ENCODE measurements around the gene RBKS. TPM values are rescaled to one million over a fixed set of nuclear protein-coding genes. Genes with fewer than 3 reads are reported as not detected.

Gene RBKS
- total RNA-seq, 1 donor from 2014 or later = 1.2 TPM

DNA sequence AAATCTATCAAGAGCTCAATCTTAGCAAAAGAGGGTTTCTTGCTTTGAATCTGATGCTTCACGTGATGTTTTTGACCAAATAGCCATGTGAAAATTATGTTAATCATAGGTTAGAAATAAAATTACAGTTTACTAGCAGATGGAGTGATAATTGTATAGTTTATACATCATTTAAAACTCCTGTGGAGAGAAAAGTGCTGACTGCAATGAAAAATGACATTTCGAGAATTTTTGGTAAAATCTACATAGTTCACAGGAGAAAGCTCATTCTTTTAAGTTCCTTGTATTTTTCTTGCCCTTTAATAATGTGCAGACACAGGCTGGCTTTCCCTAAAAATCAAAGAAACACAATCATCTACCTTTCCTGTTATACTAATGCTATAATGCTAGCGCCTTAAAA lies 33.2 kb downstream of the RBKS start:
- Mint-ChIP-seq H3K9me3 (ENCODE audit: unreplicated experiment) (peaks cover 2% of the 10 kb centered on the region), H3K27me3 (ENCODE audit: unreplicated experiment) (peaks cover 7% of the 10 kb centered on the region), H3K36me3 (ENCODE audit: unreplicated experiment) (peaks cover 10% of the 10 kb centered on the region), H3K4me3 (ENCODE audit: unreplicated experiment) (no peak overlapping the region), H3K27ac (ENCODE audit: unreplicated experiment) (no peak overlapping the region), H3K4me1 (ENCODE audit: low read depth, unreplicated experiment) (no peaks in the 10 kb centered on the region)
- TF ChIP-seq, protein P1, sequence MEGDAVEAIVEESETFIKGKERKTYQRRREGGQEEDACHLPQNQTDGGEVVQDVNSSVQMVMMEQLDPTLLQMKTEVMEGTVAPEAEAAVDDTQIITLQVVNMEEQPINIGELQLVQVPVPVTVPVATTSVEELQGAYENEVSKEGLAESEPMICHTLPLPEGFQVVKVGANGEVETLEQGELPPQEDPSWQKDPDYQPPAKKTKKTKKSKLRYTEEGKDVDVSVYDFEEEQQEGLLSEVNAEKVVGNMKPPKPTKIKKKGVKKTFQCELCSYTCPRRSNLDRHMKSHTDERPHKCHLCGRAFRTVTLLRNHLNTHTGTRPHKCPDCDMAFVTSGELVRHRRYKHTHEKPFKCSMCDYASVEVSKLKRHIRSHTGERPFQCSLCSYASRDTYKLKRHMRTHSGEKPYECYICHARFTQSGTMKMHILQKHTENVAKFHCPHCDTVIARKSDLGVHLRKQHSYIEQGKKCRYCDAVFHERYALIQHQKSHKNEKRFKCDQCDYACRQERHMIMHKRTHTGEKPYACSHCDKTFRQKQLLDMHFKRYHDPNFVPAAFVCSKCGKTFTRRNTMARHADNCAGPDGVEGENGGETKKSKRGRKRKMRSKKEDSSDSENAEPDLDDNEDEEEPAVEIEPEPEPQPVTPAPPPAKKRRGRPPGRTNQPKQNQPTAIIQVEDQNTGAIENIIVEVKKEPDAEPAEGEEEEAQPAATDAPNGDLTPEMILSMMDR (IDR thresholded peaks at IDR 0.05; ENCODE audit: partially characterized antibody, unreplicated experiment) = no peak
- DNase-seq = no peak

GRCh38 chr2:27856386-27856785 lies 33.8 kb downstream of the RBKS start:
- no peak for DNase-seq
- peaks cover 2% of the 10 kb centered on the region for H3K9me3 Mint-ChIP-seq (ENCODE audit: unreplicated experiment)
- no peak overlapping the region for H3K4me3 Mint-ChIP-seq (ENCODE audit: unreplicated experiment)
- peaks cover 10% of the 10 kb centered on the region for H3K36me3 Mint-ChIP-seq (ENCODE audit: unreplicated experiment)
- peaks cover 7% of the 10 kb centered on the region for H3K27me3 Mint-ChIP-seq (ENCODE audit: unreplicated experiment)
- TF ChIP-seq, protein P1 (IDR thresholded peaks at IDR 0.05; ENCODE audit: partially characterized antibody, unreplicated experiment) = no peak
- H3K27ac Mint-ChIP-seq (ENCODE audit: unreplicated experiment) = no peak overlapping the region
- H3K4me1 Mint-ChIP-seq (ENCODE audit: low read depth, unreplicated experiment) = no peaks in the 10 kb centered on the region

GRCh38 chr2:27855476-27855875 lies 34.7 kb downstream of the RBKS start:
- Mint-ChIP-seq H3K27me3 (ENCODE audit: unreplicated experiment) (peaks cover 4% of the 10 kb centered on the region), H3K27ac (ENCODE audit: unreplicated experiment) (no peak overlapping the region), H3K9me3 (ENCODE audit: unreplicated experiment) (peaks cover 2% of the 10 kb centered on the region), H3K4me3 (ENCODE audit: unreplicated experiment) (no peak overlapping the region), H3K36me3 (ENCODE audit: unreplicated experiment) (peaks cover 10% of the 10 kb centered on the region), H3K4me1 (ENCODE audit: low read depth, unreplicated experiment) (no peaks in the 10 kb centered on the region)
- TF ChIP-seq, protein P1 (IDR thresholded peaks at IDR 0.05; ENCODE audit: partially characterized antibody, unreplicated experiment) = no peak
- no peak for DNase-seq

DNA sequence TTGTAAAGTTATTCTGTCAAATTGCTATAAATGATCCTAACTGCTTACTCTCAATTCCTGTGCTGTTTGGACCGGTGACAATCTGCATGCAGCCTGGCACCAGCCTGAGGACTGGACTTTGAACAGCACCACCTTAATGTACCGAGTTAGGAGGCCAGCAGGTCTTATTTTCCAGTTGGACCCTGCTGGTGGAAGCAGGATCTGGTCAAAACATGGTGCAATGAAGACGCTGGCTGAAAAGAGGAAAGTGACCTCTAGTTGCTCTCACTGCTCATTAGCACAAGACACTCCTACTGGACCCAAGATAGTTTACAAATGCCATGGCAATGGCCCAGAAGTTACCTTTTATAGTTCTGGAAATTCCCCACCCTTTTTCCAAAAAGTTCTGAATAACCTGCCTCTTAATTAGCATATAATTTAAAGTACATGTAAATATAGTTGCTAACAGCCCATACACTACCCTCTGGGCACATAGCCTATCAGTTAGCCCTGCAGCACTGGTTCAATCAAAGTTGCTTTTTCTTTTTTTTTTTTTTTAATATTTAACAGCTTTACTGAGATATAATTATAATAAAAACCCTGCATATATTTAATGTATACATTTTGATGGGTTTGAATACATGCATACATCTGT lies 35.8 kb downstream of the RBKS start:
- H3K27me3 Mint-ChIP-seq (ENCODE audit: unreplicated experiment) = peaks cover 4% of the 10 kb centered on the region
- H3K36me3 Mint-ChIP-seq (ENCODE audit: unreplicated experiment) = peaks cover 10% of the 10 kb centered on the region
- no peaks in the 10 kb centered on the region for H3K4me1 Mint-ChIP-seq (ENCODE audit: low read depth, unreplicated experiment)
- H3K27ac Mint-ChIP-seq (ENCODE audit: unreplicated experiment) = no peak overlapping the region
- TF ChIP-seq, protein P1 (IDR thresholded peaks at IDR 0.05; ENCODE audit: partially characterized antibody, unreplicated experiment) = no peak
- no peak for DNase-seq
- peaks cover 2% of the 10 kb centered on the region for H3K9me3 Mint-ChIP-seq (ENCODE audit: unreplicated experiment)
- H3K4me3 Mint-ChIP-seq (ENCODE audit: unreplicated experiment) = no peak overlapping the region

DNA sequence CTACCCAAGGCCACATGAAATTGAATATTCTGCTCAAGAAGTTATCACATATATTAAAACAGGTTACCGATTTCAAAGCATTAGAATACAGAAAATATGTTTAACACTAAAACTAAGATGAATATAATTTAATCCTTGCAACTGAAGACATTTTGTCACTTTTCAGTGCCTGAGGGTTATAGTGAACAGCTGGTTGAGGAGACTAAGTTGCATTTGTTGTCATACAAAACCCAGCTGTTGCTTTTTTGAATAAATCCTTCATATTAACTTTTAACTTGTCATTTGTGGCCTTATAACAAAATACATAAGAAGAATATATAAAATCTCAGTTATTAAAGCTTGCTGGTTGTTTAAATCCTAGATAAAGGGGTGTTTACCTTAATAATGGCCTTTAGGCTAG lies 37.5 kb downstream of the RBKS start:
- peaks cover 2% of the 10 kb centered on the region for H3K9me3 Mint-ChIP-seq (ENCODE audit: unreplicated experiment)
- H3K36me3 Mint-ChIP-seq (ENCODE audit: unreplicated experiment) = peaks cover 10% of the 10 kb centered on the region
- TF ChIP-seq, protein P1 (IDR thresholded peaks at IDR 0.05; ENCODE audit: partially characterized antibody, unreplicated experiment) = no peak
- no peak for DNase-seq
- H3K4me3 Mint-ChIP-seq (ENCODE audit: unreplicated experiment) = no peak overlapping the region
- no peaks in the 10 kb centered on the region for H3K4me1 Mint-ChIP-seq (ENCODE audit: low read depth, unreplicated experiment)
- H3K27me3 Mint-ChIP-seq (ENCODE audit: unreplicated experiment) = peaks cover 4% of the 10 kb centered on the region
- no peak overlapping the region for H3K27ac Mint-ChIP-seq (ENCODE audit: unreplicated experiment)

Measured in glutamatergic neuron (in vitro differentiated cells).